BE2C (cell line): Measurements from ENCODE around the gene GPN3. TPM values are rescaled to one million over a fixed set of nuclear protein-coding genes. Genes with fewer than 3 reads are reported as not detected.

Experiments used
- DNase-seq: peaks from one replicate; pipeline ENCODE4 v3.0.0-alpha.2; 2020
- H3K27me3 ChIP-seq: fragments of 250-450 bp; sonication (Bioruptor Pico); 2 replicates; pipeline ENCODE4 v1.5.1; 2020; ENCODE audit warnings: mild to moderate bottlenecking
- H3K36me3 ChIP-seq: fragments of 250-450 bp; sonication (Bioruptor Pico); 2 replicates; pipeline ENCODE4 v1.5.1; 2020; ENCODE audit warnings: mild to moderate bottlenecking
- H3K4me1 ChIP-seq: fragments of 250-450 bp; sonication (Bioruptor Pico); 2 replicates; pipeline ENCODE4 v1.5.1; 2020
- H3K4me3 ChIP-seq: 2 replicates; pipeline ENCODE4 v1.5.1; 2011; ENCODE audit warnings: low read depth, low read length
- H3K9me3 ChIP-seq: fragments of 250-450 bp; sonication (Bioruptor Pico); 2 replicates; pipeline ENCODE4 v1.5.1; 2020
- CTCF ChIP-seq: IDR thresholded peaks from 2 replicates; pipeline ENCODE4 v1.5.1; 2012; ENCODE audit warnings: mild to moderate bottlenecking, low read depth, low read length
- polyA plus RNA-seq: library from polyadenylated mRNA; unstranded; fragments of >200 nt; gene quantifications from one replicate; pipeline ENCODE4 v1.2.1, GENCODE V29; 2012; ENCODE audit warnings: low read depth, missing spikeins; ENCODE audit not compliant: insufficient read length, insufficient read depth

Gene GPN3
- polyA plus RNA-seq: 45.2 TPM

GRCh38 chr12:110468214-110469048 lies at the start of gene GPN3, which contains the start of gene FAM216A:
TSS of gene GPN3 (minus strand) at chr12:110468257. CDS start at chr12:110468203, 54 bp downstream.
TSS of gene FAM216A (plus strand) at chr12:110468845. CDS start at chr12:110468876, 31 bp downstream.
- peaks cover 16% of the 10 kb centered on the region for H3K36me3 ChIP-seq
- no peak for TF ChIP-seq CTCF
- no peaks in the 10 kb centered on the region for H3K27me3 ChIP-seq
- H3K4me3 ChIP-seq: peak within 1 kb of the TSS; percentile 92
- H3K9me3 ChIP-seq: no peaks in the 10 kb centered on the region
- DNase-seq: peak; percentile 97
- H3K4me1 ChIP-seq: no peaks in the 10 kb centered on the region

- no peak for TF ChIP-seq CTCF
- Histone ChIP-seq H3K4me1 (no peaks in the 10 kb centered on the region), H3K27me3 (no peaks in the 10 kb centered on the region), H3K36me3 (no peaks in the 10 kb centered on the region), H3K9me3 (no peaks in the 10 kb centered on the region), H3K4me3 (no peak overlapping the region)
- DNase-seq: no peak
Observed at GRCh38 chr12:110516995-110517394, 48.9 kb upstream of the GPN3 start.

- TF ChIP-seq CTCF: no peak
- DNase-seq: no peak
- no peaks in the 10 kb centered on the region for H3K9me3 ChIP-seq
- H3K27me3 ChIP-seq: no peaks in the 10 kb centered on the region
- no peaks in the 10 kb centered on the region for H3K36me3 ChIP-seq
- no peak overlapping the region for H3K4me3 ChIP-seq
- no peaks in the 10 kb centered on the region for H3K4me1 ChIP-seq
Observed at GRCh38 chr12:110514363-110514762, 46.3 kb upstream of the GPN3 start.

GRCh38 chr12:110513842-110514241 lies 45.8 kb upstream of the GPN3 start:
- H3K4me3 ChIP-seq: no peak overlapping the region
- H3K9me3 ChIP-seq: no peaks in the 10 kb centered on the region
- TF ChIP-seq CTCF: no peak
- no peak for DNase-seq
- no peaks in the 10 kb centered on the region for H3K36me3 ChIP-seq
- no peaks in the 10 kb centered on the region for H3K4me1 ChIP-seq
- H3K27me3 ChIP-seq: no peaks in the 10 kb centered on the region

- no peak for TF ChIP-seq CTCF
- DNase-seq: no peak
Observed at GRCh38 chr12:110508071-110508586, 40.1 kb upstream of the GPN3 start.

GRCh38 chr12:110505332-110505731 lies 37.3 kb upstream of the GPN3 start:
- Histone ChIP-seq H3K4me3 (no peak overlapping the region), H3K4me1 (no peaks in the 10 kb centered on the region; the same call in 1 of the 2 replicates), H3K27me3 (no peaks in the 10 kb centered on the region), H3K9me3 (no peaks in the 10 kb centered on the region; the same call in 1 of the 2 replicates), H3K36me3 (no peaks in the 10 kb centered on the region)
- no peak for DNase-seq
- no peak for TF ChIP-seq CTCF

More at GRCh38 chr12:110508071-110508586, 40.1 kb upstream of the GPN3 start:
- no peaks in the 10 kb centered on the region for H3K36me3 ChIP-seq
- no peaks in the 10 kb centered on the region; the same call in 1 of the 2 replicates for H3K9me3 ChIP-seq
- no peaks in the 10 kb centered on the region for H3K4me1 ChIP-seq
- H3K4me3 ChIP-seq: no peak overlapping the region
- H3K27me3 ChIP-seq: no peaks in the 10 kb centered on the region
